Prostate gland (tissue), 2 donors: ENCODE data around the gene PLPP7. TPM values are rescaled to one million over a fixed set of nuclear protein-coding genes. Genes with fewer than 3 reads are reported as not detected.
A peak's percentile ranks its signal among the peaks of the same experiment; 100 is the strongest.

ENCODE experiments used
- DNase-seq: peaks from one replicate; pipeline ENCODE4 v3.0.0-alpha.2; 2019; ENCODE audit warnings: low spot score
- H3K27ac ChIP-seq, 2 donors: fragments of 200-600 bp; sonication (generic); 2 replicates each; pipeline ENCODE4 v1.5.1; 2017 to 2019
- H3K27me3 ChIP-seq: fragments of 200-600 bp; sonication (generic); replicated peaks from 2 replicates; pipeline ENCODE4 v1.5.1; 2019; ENCODE audit not compliant: insufficient read depth
- H3K36me3 ChIP-seq, 2 donors: fragments of 200-600 bp; sonication (generic); 1 replicate in 1 of 2; 2 replicates in 1 of 2; pipeline versions ENCODE4 v1.5.1 to v1.8.1; 2017 to 2019
- H3K4me1 ChIP-seq: fragments of 200-600 bp; sonication (generic); replicated peaks from 2 replicates; pipeline ENCODE4 v1.5.1; 2019
- H3K4me3 ChIP-seq, 2 donors: fragments of 200-600 bp; sonication (generic); 2 replicates each; pipeline ENCODE4 v1.5.1; 2017 to 2019
- H3K9me3 ChIP-seq: fragments of 200-600 bp; sonication (generic); 2 replicates; pipeline ENCODE4 v1.5.1; 2017
- POLR2A ChIP-seq: fragments of 450-650 bp; IDR thresholded peaks from one replicate; pipeline ENCODE4 v1.6.1; 2016; ENCODE audit warnings: antibody characterized with exemption, mild to moderate bottlenecking
- POLR2AphosphoS5 ChIP-seq: sonication (generic); formaldehyde crosslinking; IDR thresholded peaks from one replicate; pipeline ENCODE4 v1.6.1; 2017; ENCODE audit warnings: antibody characterized with exemption
- WGBS: methylation state at CpG from one replicate; pipeline ENCODE4 v1.1.5; 2018; 5-methylcytosine and 5-hydroxymethylcytosine counted together
- intact Hi-C: fragments of 100-400 bp; cut with DNase I; formaldehyde crosslinking; loops from one replicate; pipeline ENCODE4 v1.14.2; 2022
- total RNA-seq, 2 donors: library from RNA; depleted of rRNA; stranded (reverse); fragments of >200 nt; gene quantifications; one replicate each; pipeline ENCODE4 v1.1.0, GENCODE V29; 2016
- TF ChIP-seq, protein P1 (sequence below), 4 experiments: fragments of 200-600 bp in 2 of 4; fragments of 450-650 bp in 2 of 4; sonication (generic) in 2 of 4; IDR thresholded peaks; 1 replicate in 3 of 4; 2 replicates in 1 of 4; pipeline ENCODE4 v1.5.1; 2016 to 2019; ENCODE audit warnings: antibody characterized with exemption in 4 of 4, mild to moderate bottlenecking in 2 of 4, moderate library complexity in 2 of 4

The PLPP7 gene
- total RNA-seq, 2 donors from 2014 or later: 2.0 to 32.5 TPM

DNA sequence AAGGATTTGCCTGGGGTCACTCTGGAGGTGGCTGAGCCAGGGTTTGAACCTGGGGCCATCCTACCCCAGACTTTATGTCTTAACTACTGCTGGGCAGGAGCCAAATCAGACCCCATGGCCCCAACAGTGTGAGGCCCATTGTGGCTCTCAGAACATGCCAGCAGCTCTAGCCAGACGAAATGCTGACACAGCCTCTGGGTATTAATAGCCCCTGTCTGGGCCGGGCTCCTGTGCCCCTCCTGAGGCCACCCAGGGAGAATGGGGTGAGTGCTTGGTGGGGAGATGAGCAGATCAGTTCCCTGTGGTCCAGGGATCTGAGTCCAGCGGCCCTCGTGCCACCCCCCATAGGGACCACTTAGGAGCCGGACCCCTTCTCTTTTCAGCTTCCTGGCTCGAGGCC lies 2.2 kb upstream of the PLPP7 start:
- Histone ChIP-seq H3K4me1 (no peaks in the 10 kb centered on the region), H3K27me3 (no peaks in the 10 kb centered on the region), H3K9me3 (no peaks in the 10 kb centered on the region), H3K27ac (no peak overlapping the region), H3K36me3 (no peaks in the 10 kb centered on the region), H3K4me3 (no peak overlapping the region)
- WGBS: 81% methylated on average over 6 of the region's 6 CpGs
- intact Hi-C loops: no loop called here
- TF ChIP-seq POLR2A (no peak), POLR2AphosphoS5 (no peak)
- TF ChIP-seq, protein P1, sequence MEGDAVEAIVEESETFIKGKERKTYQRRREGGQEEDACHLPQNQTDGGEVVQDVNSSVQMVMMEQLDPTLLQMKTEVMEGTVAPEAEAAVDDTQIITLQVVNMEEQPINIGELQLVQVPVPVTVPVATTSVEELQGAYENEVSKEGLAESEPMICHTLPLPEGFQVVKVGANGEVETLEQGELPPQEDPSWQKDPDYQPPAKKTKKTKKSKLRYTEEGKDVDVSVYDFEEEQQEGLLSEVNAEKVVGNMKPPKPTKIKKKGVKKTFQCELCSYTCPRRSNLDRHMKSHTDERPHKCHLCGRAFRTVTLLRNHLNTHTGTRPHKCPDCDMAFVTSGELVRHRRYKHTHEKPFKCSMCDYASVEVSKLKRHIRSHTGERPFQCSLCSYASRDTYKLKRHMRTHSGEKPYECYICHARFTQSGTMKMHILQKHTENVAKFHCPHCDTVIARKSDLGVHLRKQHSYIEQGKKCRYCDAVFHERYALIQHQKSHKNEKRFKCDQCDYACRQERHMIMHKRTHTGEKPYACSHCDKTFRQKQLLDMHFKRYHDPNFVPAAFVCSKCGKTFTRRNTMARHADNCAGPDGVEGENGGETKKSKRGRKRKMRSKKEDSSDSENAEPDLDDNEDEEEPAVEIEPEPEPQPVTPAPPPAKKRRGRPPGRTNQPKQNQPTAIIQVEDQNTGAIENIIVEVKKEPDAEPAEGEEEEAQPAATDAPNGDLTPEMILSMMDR (IDR thresholded peaks at IDR 0.05): no peak
- DNase-seq: no peak

DNA sequence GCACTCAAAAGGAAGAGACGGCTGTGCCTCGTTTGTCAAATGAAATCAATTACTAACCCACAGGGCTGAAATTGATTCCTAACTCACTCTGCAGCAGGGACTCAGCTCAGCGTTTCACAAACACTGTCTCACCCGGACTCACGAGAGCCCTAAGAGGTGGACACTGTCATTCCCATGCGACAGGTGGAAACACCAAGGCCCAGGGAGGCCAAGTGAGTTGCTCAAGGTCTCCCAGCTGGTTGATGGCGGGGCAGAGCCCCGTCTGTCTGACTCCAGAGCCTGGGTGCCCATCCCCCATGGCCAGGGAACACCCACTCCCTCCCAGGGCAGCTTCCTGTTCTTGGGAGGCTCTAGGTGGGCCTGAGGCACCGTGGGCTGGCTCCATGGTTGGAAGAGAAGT lies 1.3 kb upstream of the PLPP7 start:
- H3K4me3 ChIP-seq: no peak overlapping the region
- no peaks in the 10 kb centered on the region for H3K4me1 ChIP-seq
- intact Hi-C loops: no loop called here
- no peaks in the 10 kb centered on the region for H3K36me3 ChIP-seq
- H3K27me3 ChIP-seq: no peaks in the 10 kb centered on the region
- TF ChIP-seq POLR2AphosphoS5 (no peak), POLR2A (no peak)
- TF ChIP-seq, protein P1 (IDR thresholded peaks at IDR 0.05): no peak
- 79% methylated on average over 9 of the region's 9 CpGs for WGBS
- DNase-seq: no peak
- H3K27ac ChIP-seq: no peak overlapping the region
- no peaks in the 10 kb centered on the region for H3K9me3 ChIP-seq

DNA sequence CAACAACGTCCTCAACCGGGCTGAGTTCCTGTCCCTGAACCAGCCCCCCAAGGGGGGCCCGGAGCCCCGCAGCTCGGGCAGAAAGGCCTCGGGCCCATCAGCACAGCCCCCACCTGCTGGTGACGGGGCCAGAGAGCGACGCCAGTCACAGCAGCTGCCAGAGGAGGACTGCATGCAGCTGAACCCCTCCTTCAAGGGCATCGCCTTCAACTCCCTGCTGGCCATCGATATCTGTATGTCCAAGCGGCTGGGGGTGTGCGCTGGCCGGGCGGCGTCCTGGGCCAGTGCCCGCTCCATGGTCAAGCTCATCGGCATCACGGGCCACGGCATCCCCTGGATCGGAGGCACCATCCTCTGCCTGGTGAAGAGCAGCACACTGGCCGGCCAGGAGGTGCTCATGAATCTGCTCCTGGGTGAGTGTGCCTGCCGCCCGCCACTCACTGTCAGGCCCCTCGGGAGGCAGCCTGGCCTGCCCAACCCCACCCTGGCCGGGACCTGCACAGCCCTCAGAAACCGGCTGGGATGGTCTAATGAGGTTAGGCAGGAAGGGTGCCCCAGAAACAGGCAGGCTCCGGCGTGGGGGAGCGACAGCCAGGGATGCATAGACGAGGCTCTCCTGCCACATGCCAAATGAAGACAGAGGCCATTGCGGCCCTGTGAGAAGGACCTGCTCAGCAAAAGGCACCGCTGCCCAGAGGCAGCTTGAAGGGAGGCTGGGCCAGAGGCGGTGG lies 678 bp downstream of the PLPP7 start:
- peak overlapping the region in 1 of 2 donors; percentile 33 for H3K27ac ChIP-seq

DNA sequence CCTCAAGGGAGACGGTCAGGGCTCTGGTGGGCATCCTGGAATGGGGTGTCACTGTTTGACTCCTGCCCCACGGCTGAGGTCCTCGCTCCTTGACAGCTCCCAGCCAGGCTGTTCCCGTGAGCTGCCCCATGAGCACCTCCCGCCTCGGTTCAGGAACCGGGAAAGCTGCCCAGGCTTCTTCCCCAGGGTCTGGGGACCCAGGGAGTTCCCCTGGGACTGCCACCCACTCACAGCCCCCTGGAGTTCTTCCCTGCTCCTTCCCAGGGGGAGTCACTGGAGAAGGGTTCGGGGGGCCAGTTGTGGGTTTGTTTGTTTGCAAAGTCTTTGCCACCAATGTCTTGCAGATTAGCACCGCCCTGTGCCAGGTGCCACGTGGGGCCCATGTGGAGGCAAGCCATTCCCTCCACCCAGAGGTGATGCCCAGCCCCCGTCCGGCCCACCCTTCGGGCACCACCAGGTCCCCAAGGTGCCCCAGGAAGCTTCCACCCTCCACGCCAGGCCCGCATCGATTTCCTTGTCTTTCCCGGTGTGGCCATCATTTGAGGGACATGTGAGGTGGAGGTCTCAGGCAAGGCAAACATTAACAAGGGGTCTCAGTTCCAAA lies 1.3 kb downstream of the PLPP7 start:
- H3K9me3 ChIP-seq: no peaks in the 10 kb centered on the region
- DNase-seq: no peak
- H3K27me3 ChIP-seq: no peaks in the 10 kb centered on the region
- WGBS: 84% methylated on average over 15 of the region's 17 CpGs
- no peaks in the 10 kb centered on the region for H3K36me3 ChIP-seq
- H3K4me1 ChIP-seq: no peaks in the 10 kb centered on the region
- intact Hi-C loops: no loop called here
- TF ChIP-seq, protein P1 (IDR thresholded peaks at IDR 0.05): no peak
- TF ChIP-seq POLR2AphosphoS5 (no peak), POLR2A (no peak)
- H3K4me3 ChIP-seq: peak overlapping the region in 1 of 2 donors; percentile 24
- H3K27ac ChIP-seq: no peak overlapping the region

More for the DNA sequence above, 678 bp downstream of the PLPP7 start:
- Histone ChIP-seq H3K4me3 (peak overlapping the region; percentile 17 to 24), H3K4me1 (no peaks in the 10 kb centered on the region), H3K9me3 (no peaks in the 10 kb centered on the region), H3K36me3 (no peaks in the 10 kb centered on the region), H3K27me3 (no peaks in the 10 kb centered on the region)
- DNase-seq: no peak
- 77% methylated on average over 28 of the region's 34 CpGs for WGBS
- no peak for TF ChIP-seq POLR2A
- TF ChIP-seq, protein P1 (IDR thresholded peaks at IDR 0.05): no peak
- no peak for TF ChIP-seq POLR2AphosphoS5
- intact Hi-C loops: no loop called here
